Cardiac muscle cell (in vitro differentiated cells and primary cell): ENCODE measurements around the gene BLM. TPM values are rescaled to one million over a fixed set of nuclear protein-coding genes. Genes with fewer than 3 reads are reported as not detected.
"Not testable (repeated sequence)": the region's sequence is repeated elsewhere in the genome, so short reads cannot be mapped to it uniquely, and the experiment has no call there.

Experiments
- DNase-seq, 2 donors: peaks; one replicate each; pipeline versions ENCODE4 v3.0.0 to v3.0.0-alpha.2; 2010 to 2017; ENCODE audit warnings: low read depth in 1 of 2, low spot score in 1 of 2
- H3K27ac ChIP-seq: fragments of 200-600 bp; sonication (generic); 2 replicates; pipeline ENCODE4 v1.5.1; 2016
- H3K27me3 ChIP-seq: fragments of 200-600 bp; sonication (generic); 2 replicates; pipeline ENCODE4 v1.6.0; 2016; ENCODE audit warnings: control low read depth
- H3K36me3 ChIP-seq: fragments of 200-600 bp; sonication (generic); 2 replicates; pipeline ENCODE4 v1.5.1; 2016; ENCODE audit warnings: control low read depth
- H3K4me1 ChIP-seq: fragments of 200-600 bp; sonication (generic); 2 replicates; pipeline ENCODE4 v1.8.1; 2017; ENCODE audit warnings: low read depth, mild to moderate bottlenecking, mixed run types
- H3K4me3 ChIP-seq: fragments of 200-600 bp; sonication (generic); 2 replicates; pipeline ENCODE4 v1.5.1; 2016; ENCODE audit warnings: mild to moderate bottlenecking
- H3K9me3 ChIP-seq: fragments of 200-600 bp; sonication (generic); 2 replicates; pipeline ENCODE4 v1.5.1; 2017; ENCODE audit warnings: low read depth, mild to moderate bottlenecking, control low read depth
- polyA plus RNA-seq: library from polyadenylated mRNA; unstranded; fragments of >200 nt; fragmentation: Nextera tagmentation; extraction: Ambion mirVana; gene quantifications from 2 replicates; pipeline ENCODE4 v1.2.1, GENCODE V29; 2016
- total RNA-seq: library from RNA; depleted of rRNA; stranded (reverse); fragments of >200 nt; gene quantifications from 2 replicates; pipeline ENCODE4 v1.2.3, GENCODE V29; 2016
- TF ChIP-seq, protein P1 (sequence below): IDR thresholded peaks from 2 replicates; pipeline ENCODE4 v1.5.1; 2012; ENCODE audit warnings: low read depth, mild to moderate bottlenecking, low read length

BLM gene
- total RNA-seq (4.2 and 6.3 TPM in 2 replicates), polyA plus RNA-seq (2.6 and 3.2 TPM in 2 replicates)

DNA sequence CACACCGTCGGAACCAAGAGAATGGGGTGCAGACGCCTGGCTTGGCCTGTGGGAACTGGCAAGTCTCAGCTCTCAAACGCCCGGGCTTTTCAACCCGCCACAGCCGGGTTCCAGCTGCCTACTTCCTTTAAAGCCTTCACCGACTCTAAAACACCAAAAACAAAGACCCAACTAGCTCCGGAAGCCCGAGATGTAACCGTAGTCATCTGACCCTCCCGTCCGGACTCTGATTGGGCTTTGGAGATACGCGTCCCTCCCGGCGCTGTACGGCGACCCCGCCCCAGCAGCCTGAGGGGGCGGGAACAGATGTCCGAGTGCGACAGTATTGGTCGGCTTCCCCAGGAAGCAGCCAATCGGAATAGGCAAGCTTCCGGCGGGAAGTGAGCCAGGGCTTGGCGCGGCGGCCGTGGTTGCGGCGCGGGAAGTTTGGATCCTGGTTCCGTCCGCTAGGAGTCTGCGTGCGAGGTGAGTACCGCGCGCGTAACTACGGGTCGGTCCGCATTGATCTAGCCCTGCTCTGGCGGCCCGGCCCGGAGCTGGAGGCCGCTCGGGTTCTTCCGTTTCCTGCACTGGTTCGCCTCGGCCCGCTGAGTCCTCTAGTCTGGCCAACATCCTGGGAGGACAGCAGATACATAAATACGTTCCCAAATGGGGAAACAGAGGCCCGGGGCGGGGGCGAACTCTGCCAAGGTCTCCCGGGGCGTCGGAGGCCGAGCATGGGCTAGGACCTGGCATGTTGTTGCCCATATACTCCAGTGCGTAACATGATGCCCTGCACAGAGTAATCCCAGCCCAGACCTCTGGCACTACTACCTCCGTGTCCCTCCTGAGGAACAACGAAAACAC, at the start of gene BLM:
TSS of gene BLM (plus strand) at position 371 of the 846 bp plus-strand sequence. CDS start 30,047 bp downstream, outside the sequence.
- peak; percentile 96 to 99 for DNase-seq
- no peaks in the 10 kb centered on the region for H3K9me3 ChIP-seq
- no peaks in the 10 kb centered on the region for H3K4me1 ChIP-seq
- TF ChIP-seq, protein P1, sequence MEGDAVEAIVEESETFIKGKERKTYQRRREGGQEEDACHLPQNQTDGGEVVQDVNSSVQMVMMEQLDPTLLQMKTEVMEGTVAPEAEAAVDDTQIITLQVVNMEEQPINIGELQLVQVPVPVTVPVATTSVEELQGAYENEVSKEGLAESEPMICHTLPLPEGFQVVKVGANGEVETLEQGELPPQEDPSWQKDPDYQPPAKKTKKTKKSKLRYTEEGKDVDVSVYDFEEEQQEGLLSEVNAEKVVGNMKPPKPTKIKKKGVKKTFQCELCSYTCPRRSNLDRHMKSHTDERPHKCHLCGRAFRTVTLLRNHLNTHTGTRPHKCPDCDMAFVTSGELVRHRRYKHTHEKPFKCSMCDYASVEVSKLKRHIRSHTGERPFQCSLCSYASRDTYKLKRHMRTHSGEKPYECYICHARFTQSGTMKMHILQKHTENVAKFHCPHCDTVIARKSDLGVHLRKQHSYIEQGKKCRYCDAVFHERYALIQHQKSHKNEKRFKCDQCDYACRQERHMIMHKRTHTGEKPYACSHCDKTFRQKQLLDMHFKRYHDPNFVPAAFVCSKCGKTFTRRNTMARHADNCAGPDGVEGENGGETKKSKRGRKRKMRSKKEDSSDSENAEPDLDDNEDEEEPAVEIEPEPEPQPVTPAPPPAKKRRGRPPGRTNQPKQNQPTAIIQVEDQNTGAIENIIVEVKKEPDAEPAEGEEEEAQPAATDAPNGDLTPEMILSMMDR = peak; percentile 25
- H3K4me3 ChIP-seq = peak within 1 kb of the TSS; percentile 86
- peak within 1 kb of the TSS; percentile 81 for H3K27ac ChIP-seq
- no peaks in the 10 kb centered on the region for H3K36me3 ChIP-seq
- H3K27me3 ChIP-seq = no peaks in the 10 kb centered on the region

DNA sequence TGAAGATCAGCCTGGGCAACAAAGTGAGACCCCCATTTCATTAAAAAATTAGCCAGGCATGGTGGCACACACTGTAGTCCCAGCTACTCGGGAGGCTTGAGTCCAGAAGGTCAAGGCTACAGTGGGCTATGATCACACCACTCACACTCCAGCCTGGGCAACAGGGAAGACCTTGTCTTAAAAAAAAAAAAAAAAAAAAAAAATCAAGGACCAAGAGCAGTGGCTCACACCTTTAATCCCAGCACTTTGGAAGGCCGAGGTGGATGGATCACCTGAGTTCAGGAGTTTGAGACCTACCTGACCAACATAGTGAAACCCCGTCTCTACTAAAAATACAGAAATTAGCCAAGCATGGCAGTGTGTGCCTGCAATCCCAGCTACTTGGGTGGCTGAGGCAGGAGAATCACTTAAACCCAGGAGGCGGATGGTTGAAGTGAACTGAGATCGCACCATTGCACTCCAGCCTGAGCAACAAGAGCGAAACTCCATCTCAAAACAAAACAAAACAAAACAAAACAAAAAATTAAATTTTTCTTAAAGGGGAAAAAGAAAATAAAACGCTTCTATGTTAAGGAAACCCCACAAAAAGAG, 49.3 kb upstream of the BLM start:
- H3K4me1 ChIP-seq, H3K9me3 ChIP-seq, H3K36me3 ChIP-seq, H3K27me3 ChIP-seq, DNase-seq, H3K4me3 ChIP-seq, H3K27ac ChIP-seq: not testable (repeated sequence)

DNA sequence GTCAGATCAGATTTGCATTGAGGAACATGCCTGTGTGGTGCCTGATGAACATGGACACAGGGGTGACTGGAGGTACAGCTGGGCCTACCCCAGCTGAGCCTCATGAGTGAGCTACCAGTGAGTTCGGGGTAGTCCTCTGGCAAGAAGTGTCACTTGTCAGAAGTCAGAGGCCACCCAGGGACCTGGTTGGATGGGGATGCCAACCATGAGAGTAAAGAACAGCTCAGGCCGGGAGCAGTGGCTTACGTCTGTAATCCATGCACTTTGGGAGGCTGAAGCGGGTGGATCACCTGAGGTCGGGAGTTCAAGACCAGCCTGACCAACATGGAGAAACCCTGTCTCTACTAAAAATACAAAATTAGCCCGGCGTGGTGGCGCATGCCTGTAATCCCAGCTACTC, 46.5 kb upstream of the BLM start:
- H3K27ac ChIP-seq, H3K9me3 ChIP-seq, H3K4me3 ChIP-seq, H3K4me1 ChIP-seq, H3K27me3 ChIP-seq, DNase-seq, H3K36me3 ChIP-seq: not testable (repeated sequence)

DNA sequence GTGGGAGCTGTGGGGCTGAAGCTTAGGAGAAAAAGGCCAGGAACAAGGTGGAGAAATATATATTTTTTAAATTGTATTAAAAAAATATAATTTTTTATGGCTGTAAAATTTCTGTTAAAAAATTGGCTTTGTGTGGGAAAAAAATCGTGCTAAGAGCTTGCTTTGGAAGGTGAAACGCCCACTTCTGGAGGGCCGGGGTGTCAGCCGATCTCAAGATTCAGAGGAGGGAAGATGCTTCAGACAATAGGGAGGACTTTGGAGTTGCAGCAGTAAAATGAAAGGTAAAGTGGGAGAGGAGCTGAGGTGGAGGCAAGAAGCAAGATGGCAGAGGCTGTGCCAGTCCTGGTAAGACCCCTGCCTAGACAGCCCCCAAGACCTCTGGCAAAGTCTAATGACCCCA, 45.9 kb upstream of the BLM start:
- H3K4me1 ChIP-seq = no peaks in the 10 kb centered on the region
- TF ChIP-seq, protein P1 = no peak
- no peak overlapping the region for H3K4me3 ChIP-seq
- no peak for DNase-seq
- no peaks in the 10 kb centered on the region for H3K36me3 ChIP-seq
- H3K27me3 ChIP-seq = no peaks in the 10 kb centered on the region
- H3K9me3 ChIP-seq = no peaks in the 10 kb centered on the region
- H3K27ac ChIP-seq = no peak overlapping the region

DNA sequence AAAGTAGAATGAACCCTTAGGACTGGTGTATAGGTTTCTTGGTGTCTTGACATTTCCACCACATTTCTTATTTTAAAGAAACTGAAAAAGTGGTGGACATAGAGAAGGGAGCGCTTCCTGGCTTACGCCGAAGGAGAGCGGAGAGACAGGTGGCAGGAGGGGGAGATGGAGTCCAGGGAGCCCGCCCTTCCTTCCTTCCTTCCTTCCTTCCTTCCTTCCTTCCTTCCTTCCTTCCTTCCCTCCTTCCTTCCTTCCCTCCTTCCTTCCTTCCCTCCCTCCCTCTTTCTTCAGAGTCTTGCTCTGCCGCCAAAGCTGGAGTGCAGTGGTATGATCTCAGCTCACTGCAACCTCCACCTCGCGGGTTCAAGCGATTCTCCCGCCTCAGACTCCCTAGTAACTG, 43.8 kb upstream of the BLM start:
- not testable (repeated sequence) for H3K36me3 ChIP-seq, H3K27ac ChIP-seq, H3K4me1 ChIP-seq, H3K27me3 ChIP-seq, H3K9me3 ChIP-seq, DNase-seq, H3K4me3 ChIP-seq

DNA sequence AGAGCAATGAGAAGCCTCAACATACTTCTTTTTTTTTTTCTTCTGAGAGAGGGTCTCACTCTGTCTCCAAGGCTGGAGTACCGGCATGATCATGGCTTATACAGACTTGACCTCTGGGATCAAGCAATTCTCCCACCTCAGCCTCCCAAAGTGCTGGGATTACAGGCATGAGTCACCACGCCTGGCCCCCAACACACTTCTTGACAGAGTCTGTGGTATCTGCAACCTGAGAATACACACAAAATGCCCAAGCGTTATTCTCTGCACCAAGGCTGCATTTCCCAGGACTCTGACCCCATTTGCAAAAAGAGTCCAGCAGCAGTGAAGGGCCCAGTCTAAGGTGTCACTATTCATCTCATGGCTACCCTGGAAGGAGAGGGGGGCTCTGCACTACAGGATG, 42.7 kb upstream of the BLM start:
- TF ChIP-seq, protein P1 = no peak
- DNase-seq = no peak
- H3K36me3 ChIP-seq = no peaks in the 10 kb centered on the region

DNA sequence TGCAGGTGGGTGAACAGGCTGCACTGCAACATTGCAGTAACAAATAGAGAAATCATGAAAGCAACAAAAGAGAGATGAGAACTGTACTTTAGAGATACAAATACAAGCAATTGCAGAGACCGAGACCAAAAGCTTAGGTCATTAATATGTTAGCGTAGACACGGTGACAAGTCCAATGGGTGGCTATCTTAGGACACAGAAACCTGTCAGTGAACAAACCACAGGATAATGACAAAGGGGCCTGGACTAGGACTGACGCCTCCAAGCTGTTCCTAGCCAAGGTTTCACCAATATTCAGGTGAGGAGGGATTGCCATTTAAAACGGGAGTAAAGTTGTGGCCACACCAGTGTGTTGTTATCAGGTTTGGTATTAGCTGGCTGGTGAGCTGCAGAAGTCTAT, 41.7 kb upstream of the BLM start:
- Histone ChIP-seq H3K4me3 (no peak overlapping the region), H3K27ac (no peak overlapping the region), H3K9me3 (no peaks in the 10 kb centered on the region), H3K36me3 (no peaks in the 10 kb centered on the region), H3K27me3 (no peaks in the 10 kb centered on the region), H3K4me1 (no peaks in the 10 kb centered on the region)
- no peak for DNase-seq
- TF ChIP-seq, protein P1 = no peak

More for the DNA sequence above, 42.7 kb upstream of the BLM start:
- Histone ChIP-seq H3K9me3 (no peaks in the 10 kb centered on the region), H3K27ac (no peak overlapping the region), H3K4me1 (no peaks in the 10 kb centered on the region), H3K4me3 (no peak overlapping the region), H3K27me3 (no peaks in the 10 kb centered on the region)
